HG03066 (cell line): Measurements from ENCODE around the gene SSTR3.

Experiments used
- ATAC-seq: cut with Tn5 transposase; IDR thresholded peaks from one replicate; pipeline ENCODE4 v1.9.1; 2021; ENCODE audit warnings: low read depth; ENCODE audit not compliant: unreplicated experiment

SSTR3 gene

DNA sequence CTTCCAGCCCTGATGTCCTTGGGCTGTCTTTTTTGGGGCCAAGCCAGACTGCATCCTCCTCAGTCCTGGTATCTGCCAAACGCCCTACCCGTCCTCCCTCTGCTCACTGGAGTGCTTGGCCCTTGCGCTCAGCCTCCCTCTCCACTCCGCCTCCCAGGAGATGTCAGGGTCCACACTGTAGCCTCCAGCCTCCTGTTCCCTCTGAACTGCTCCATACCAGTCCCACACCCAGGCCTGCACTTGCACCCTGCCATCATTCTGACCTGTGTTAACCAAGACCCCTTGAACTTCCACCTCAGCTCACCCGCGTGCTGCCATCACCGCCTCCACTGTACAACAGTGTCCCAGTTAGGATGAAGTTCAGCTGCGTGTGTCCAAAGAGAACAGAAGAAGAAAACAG, 56.3 kb downstream of the SSTR3 start:
- no peak for ATAC-seq

- ATAC-seq: no peak
Measured at GRCh38 chr22:37154925-37155712, 57.2 kb downstream of the SSTR3 start.
